HepG2 (cell line): Measurements from ENCODE around the gene BCL2L1. TPM values are rescaled to one million over a fixed set of nuclear protein-coding genes. Genes with fewer than 3 reads are reported as not detected.

Experiments
- BRD4 ChIP-seq: sonication (generic); formaldehyde crosslinking; IDR thresholded peaks from 2 replicates; pipeline ENCODE4 v1.4.0; 2020; ENCODE audit warnings: missing genetic modification reagents
- CENPX ChIP-seq: sonication (generic); formaldehyde crosslinking; IDR thresholded peaks from 2 replicates; pipeline ENCODE4 v1.9.0; 2021; ENCODE audit warnings: mild to moderate bottlenecking, missing genetic modification reagents, moderate library complexity
- KDM5B ChIP-seq: sonication (generic); formaldehyde crosslinking; IDR thresholded peaks from 2 replicates; pipeline ENCODE4 v1.4.0; 2020; ENCODE audit warnings: missing genetic modification reagents, mild to moderate bottlenecking, borderline replicate concordance
- PAX8 ChIP-seq: sonication (generic); formaldehyde crosslinking; IDR thresholded peaks from 2 replicates; pipeline ENCODE4 v1.8.0; 2022; ENCODE audit warnings: mild to moderate bottlenecking, missing genetic modification reagents, borderline replicate concordance
- POLR2A ChIP-seq, 2 experiments: IDR thresholded peaks; 2 replicates each; pipeline ENCODE4 v1.6.1; 2011; ENCODE audit warnings: low read depth in 2 of 2, low read length in 2 of 2, mild to moderate bottlenecking in 1 of 2, moderate library complexity in 1 of 2; ENCODE audit not compliant: insufficient read depth in 1 of 2
- SIX4 ChIP-seq: sonication (generic); formaldehyde crosslinking; IDR thresholded peaks from 2 replicates; pipeline ENCODE4 v1.4.0; 2020; ENCODE audit warnings: missing genetic modification reagents
- ZNF224 ChIP-seq: sonication (generic); formaldehyde crosslinking; IDR thresholded peaks from 2 replicates; pipeline ENCODE4 v1.5.0; 2020; ENCODE audit warnings: mild to moderate bottlenecking, missing genetic modification reagents
- ZNF446 ChIP-seq: sonication (generic); formaldehyde crosslinking; IDR thresholded peaks from 2 replicates; pipeline ENCODE4 v1.5.0; 2020; ENCODE audit warnings: mild to moderate bottlenecking, missing genetic modification reagents
- ZNF460 ChIP-seq: sonication (generic); formaldehyde crosslinking; IDR thresholded peaks from 2 replicates; pipeline ENCODE4 v1.5.1; 2020; ENCODE audit warnings: missing genetic modification reagents, mild to moderate bottlenecking, borderline replicate concordance
- ZNF501 ChIP-seq: sonication (generic); formaldehyde crosslinking; IDR thresholded peaks from 2 replicates; pipeline ENCODE4 v1.5.1; 2020; ENCODE audit warnings: mild to moderate bottlenecking, moderate library complexity, missing genetic modification reagents
- ZNF616 ChIP-seq: sonication (generic); formaldehyde crosslinking; IDR thresholded peaks from 2 replicates; pipeline ENCODE4 v1.5.0; 2020; ENCODE audit warnings: low read depth, mild to moderate bottlenecking, missing genetic modification reagents
- ZNF772 ChIP-seq: sonication (generic); formaldehyde crosslinking; IDR thresholded peaks from 2 replicates; pipeline ENCODE4 v1.5.0; 2020; ENCODE audit warnings: mild to moderate bottlenecking, missing genetic modification reagents
- ZSCAN22 ChIP-seq: sonication (generic); formaldehyde crosslinking; IDR thresholded peaks from 2 replicates; pipeline ENCODE4 v1.4.0; 2020; ENCODE audit warnings: mild to moderate bottlenecking, missing genetic modification reagents
- polyA plus RNA-seq, 8 experiments: library from polyadenylated mRNA; depleted of rRNA in 3 of 8; stranded (reverse) in 7 of 8; unstranded in 1 of 8; fragments of >200 nt; fragmentation: Illumina TruSeq in 4 of 8; extraction: Trizol in 4 of 8; gene quantifications; 2 replicates each; pipeline versions ENCODE4 v1.2.1 to v1.2.3, GENCODE V29; 2011 to 2016; ENCODE audit warnings: low read depth in 4 of 8, missing spikeins in 1 of 8, mixed read lengths in 1 of 8; ENCODE audit not compliant: insufficient read depth in 1 of 8
- total RNA-seq, 5 experiments: library from RNA; depleted of rRNA; stranded (reverse); fragments of >200 nt; fragmentation: Illumina TruSeq; extraction: Trizol; gene quantifications; 2 replicates each; pipeline ENCODE4 v1.2.3, GENCODE V29; 2016; ENCODE audit warnings: low read depth in 1 of 5
- TF ChIP-seq, protein P1 (sequence below): sonication (generic); formaldehyde crosslinking; IDR thresholded peaks from 2 replicates; pipeline ENCODE4 v1.5.1; 2020; ENCODE audit warnings: mild to moderate bottlenecking, missing genetic modification reagents, moderate library complexity
- TF ChIP-seq, protein P2 (sequence below): IDR thresholded peaks from 2 replicates; pipeline ENCODE4 v1.6.1; 2016; ENCODE audit warnings: mild to moderate bottlenecking
- TF ChIP-seq, protein P3 (sequence below): sonication (generic); formaldehyde crosslinking; IDR thresholded peaks from 2 replicates; pipeline ENCODE4 v1.4.0; 2020; ENCODE audit warnings: missing genetic modification reagents, borderline replicate concordance
- TF ChIP-seq, protein P4 (sequence below): sonication (generic); formaldehyde crosslinking; IDR thresholded peaks from 2 replicates; pipeline ENCODE4 v1.5.1; 2020; ENCODE audit warnings: mild to moderate bottlenecking, missing genetic modification reagents, borderline replicate concordance
- TF ChIP-seq, protein P5 (sequence below): IDR thresholded peaks from 2 replicates; pipeline ENCODE4 v1.6.1; 2012; ENCODE audit warnings: inconsistent platforms

BCL2L1 gene
- total and polyA plus RNA-seq, 2 of the 13 experiments (the other 11 are each of a cell fraction or from before 2014, with no cell fraction given): 164 to 258 TPM

DNA sequence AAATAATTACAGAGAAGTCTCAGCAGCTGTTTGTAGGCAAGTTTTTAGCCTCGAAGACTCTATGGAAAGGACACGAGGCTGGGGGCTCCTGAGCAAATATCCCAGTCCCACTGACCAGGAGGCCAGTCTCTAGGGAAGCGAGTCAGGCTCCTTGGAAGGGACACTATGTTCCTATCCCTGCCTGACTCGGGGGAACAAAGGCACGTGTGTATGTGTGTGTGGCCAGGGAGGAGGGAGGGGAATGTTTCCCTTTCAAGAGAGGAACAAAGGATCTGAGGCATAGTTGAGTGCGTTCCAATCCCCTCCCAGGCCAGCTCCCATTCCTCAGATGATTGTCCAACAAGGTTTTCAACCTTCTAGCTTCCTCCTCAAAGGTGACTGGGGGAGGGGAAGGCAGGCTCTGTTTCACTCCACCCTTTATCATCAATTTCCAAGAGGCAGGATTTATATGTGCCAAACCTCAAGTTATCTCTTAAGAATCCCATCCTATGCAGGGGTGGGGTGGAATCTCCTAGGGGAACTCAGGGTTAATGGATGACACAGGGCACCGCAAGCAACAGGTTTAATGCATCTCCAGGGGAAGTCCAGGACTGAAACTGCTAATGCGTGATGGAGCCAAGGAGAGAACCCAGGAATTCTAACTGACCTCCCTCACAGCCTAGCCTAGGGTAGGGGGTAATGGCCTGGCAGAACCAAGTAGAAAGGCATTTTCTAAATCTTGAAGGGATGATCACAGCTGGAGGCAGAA is 9.9 kb downstream of the BCL2L1 start (continued):
- TF ChIP-seq, protein P1, sequence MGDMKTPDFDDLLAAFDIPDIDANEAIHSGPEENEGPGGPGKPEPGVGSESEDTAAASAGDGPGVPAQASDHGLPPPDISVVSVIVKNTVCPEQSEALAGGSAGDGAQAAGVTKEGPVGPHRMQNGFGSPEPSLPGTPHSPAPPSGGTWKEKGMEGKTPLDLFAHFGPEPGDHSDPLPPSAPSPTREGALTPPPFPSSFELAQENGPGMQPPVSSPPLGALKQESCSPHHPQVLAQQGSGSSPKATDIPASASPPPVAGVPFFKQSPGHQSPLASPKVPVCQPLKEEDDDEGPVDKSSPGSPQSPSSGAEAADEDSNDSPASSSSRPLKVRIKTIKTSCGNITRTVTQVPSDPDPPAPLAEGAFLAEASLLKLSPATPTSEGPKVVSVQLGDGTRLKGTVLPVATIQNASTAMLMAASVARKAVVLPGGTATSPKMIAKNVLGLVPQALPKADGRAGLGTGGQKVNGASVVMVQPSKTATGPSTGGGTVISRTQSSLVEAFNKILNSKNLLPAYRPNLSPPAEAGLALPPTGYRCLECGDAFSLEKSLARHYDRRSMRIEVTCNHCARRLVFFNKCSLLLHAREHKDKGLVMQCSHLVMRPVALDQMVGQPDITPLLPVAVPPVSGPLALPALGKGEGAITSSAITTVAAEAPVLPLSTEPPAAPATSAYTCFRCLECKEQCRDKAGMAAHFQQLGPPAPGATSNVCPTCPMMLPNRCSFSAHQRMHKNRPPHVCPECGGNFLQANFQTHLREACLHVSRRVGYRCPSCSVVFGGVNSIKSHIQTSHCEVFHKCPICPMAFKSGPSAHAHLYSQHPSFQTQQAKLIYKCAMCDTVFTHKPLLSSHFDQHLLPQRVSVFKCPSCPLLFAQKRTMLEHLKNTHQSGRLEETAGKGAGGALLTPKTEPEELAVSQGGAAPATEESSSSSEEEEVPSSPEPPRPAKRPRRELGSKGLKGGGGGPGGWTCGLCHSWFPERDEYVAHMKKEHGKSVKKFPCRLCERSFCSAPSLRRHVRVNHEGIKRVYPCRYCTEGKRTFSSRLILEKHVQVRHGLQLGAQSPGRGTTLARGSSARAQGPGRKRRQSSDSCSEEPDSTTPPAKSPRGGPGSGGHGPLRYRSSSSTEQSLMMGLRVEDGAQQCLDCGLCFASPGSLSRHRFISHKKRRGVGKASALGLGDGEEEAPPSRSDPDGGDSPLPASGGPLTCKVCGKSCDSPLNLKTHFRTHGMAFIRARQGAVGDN: no peak; the same call in 1 of the 2 replicates
- TF ChIP-seq ZSCAN22 (CRISPR knock-in tag): no peak; the same call in 1 of the 2 replicates
- no peak for TF ChIP-seq ZNF224 (CRISPR knock-in tag)
- TF ChIP-seq PAX8 (CRISPR knock-in tag): no peak
- TF ChIP-seq, protein P2, sequence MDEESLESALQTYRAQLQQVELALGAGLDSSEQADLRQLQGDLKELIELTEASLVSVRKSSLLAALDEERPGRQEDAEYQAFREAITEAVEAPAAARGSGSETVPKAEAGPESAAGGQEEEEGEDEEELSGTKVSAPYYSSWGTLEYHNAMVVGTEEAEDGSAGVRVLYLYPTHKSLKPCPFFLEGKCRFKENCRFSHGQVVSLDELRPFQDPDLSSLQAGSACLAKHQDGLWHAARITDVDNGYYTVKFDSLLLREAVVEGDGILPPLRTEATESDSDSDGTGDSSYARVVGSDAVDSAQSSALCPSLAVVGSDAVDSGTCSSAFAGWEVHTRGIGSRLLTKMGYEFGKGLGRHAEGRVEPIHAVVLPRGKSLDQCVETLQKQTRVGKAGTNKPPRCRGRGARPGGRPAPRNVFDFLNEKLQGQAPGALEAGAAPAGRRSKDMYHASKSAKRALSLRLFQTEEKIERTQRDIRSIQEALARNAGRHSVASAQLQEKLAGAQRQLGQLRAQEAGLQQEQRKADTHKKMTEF (CRISPR knock-in tag): peak; percentile 71; the same call in 1 of the 2 replicates
- TF ChIP-seq, protein P3, sequence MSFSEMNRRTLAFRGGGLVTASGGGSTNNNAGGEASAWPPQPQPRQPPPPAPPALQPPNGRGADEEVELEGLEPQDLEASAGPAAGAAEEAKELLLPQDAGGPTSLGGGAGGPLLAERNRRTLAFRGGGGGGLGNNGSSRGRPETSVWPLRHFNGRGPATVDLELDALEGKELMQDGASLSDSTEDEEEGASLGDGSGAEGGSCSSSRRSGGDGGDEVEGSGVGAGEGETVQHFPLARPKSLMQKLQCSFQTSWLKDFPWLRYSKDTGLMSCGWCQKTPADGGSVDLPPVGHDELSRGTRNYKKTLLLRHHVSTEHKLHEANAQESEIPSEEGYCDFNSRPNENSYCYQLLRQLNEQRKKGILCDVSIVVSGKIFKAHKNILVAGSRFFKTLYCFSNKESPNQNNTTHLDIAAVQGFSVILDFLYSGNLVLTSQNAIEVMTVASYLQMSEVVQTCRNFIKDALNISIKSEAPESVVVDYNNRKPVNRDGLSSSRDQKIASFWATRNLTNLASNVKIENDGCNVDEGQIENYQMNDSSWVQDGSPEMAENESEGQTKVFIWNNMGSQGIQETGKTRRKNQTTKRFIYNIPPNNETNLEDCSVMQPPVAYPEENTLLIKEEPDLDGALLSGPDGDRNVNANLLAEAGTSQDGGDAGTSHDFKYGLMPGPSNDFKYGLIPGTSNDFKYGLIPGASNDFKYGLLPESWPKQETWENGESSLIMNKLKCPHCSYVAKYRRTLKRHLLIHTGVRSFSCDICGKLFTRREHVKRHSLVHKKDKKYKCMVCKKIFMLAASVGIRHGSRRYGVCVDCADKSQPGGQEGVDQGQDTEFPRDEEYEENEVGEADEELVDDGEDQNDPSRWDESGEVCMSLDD: no peak
- no peak for TF ChIP-seq ZNF460
- no peak for TF ChIP-seq ZNF446 (CRISPR knock-in tag)
- TF ChIP-seq ZNF616 (CRISPR knock-in tag): no peak
- TF ChIP-seq, protein P4, sequence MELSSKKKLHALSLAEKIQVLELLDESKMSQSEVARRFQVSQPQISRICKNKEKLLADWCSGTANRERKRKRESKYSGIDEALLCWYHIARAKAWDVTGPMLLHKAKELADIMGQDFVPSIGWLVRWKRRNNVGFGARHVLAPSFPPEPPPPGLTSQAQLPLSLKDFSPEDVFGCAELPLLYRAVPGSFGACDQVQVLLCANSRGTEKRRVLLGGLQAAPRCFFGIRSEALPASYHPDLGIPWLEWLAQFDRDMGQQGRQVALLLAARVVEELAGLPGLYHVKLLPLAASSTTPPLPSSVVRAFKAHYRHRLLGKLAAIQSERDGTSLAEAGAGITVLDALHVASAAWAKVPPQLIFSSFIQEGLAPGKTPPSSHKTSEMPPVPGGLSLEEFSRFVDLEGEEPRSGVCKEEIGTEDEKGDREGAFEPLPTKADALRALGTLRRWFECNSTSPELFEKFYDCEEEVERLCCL (CRISPR knock-in tag): no peak
- no peak for TF ChIP-seq ZNF772 (CRISPR knock-in tag)
- TF ChIP-seq ZNF501: peak; percentile 71; the same call in 1 of the 2 replicates
- no peak for TF ChIP-seq BRD4 (CRISPR knock-in tag)
- TF ChIP-seq, protein P5, sequence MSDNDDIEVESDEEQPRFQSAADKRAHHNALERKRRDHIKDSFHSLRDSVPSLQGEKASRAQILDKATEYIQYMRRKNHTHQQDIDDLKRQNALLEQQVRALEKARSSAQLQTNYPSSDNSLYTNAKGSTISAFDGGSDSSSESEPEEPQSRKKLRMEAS: peak; percentile 93
- TF ChIP-seq SIX4 (CRISPR knock-in tag): no peak; the same call in 1 of the 2 replicates
- TF ChIP-seq KDM5B (CRISPR knock-in tag): no peak
- peak in 1 of 2 experiments; percentile 39; a peak in 1 of 4 replicates for TF ChIP-seq POLR2A (IDR thresholded peaks at IDR 0.05; ENCODE audit: insufficient read depth in 1 of 2, low read depth in 2 of 2, low read length in 2 of 2)
- no peak for TF ChIP-seq CENPX
